Hepatocyte (in vitro differentiated cells): Measurements from ENCODE around the gene RPP30. TPM values are rescaled to one million over a fixed set of nuclear protein-coding genes. Genes with fewer than 3 reads are reported as not detected.

ENCODE experiments used
- DNase-seq: peaks from one replicate; pipeline ENCODE4 v3.0.0-alpha.2; 2016; ENCODE audit warnings: low spot score
- H2AFZ ChIP-seq: fragments of 200-600 bp; sonication (generic); 2 replicates; pipeline ENCODE4 v1.6.0; 2016; ENCODE audit warnings: antibody characterized with exemption, mild to moderate bottlenecking
- H3K27ac ChIP-seq: fragments of 200-600 bp; sonication (generic); 2 replicates; pipeline ENCODE4 v1.5.1; 2016; ENCODE audit warnings: mild to moderate bottlenecking
- H3K27me3 ChIP-seq: fragments of 200-600 bp; sonication (generic); 2 replicates; pipeline ENCODE4 v1.6.1; 2016
- H3K36me3 ChIP-seq: fragments of 200-600 bp; sonication (generic); replicated peaks from 2 replicates; pipeline ENCODE4 v1.5.1; 2016; ENCODE audit warnings: low read depth; ENCODE audit not compliant: insufficient read depth
- H3K4me1 ChIP-seq: fragments of 200-600 bp; sonication (generic); 2 replicates; pipeline ENCODE4 v1.5.1; 2016; ENCODE audit warnings: mild to moderate bottlenecking, moderate library complexity; ENCODE audit not compliant: insufficient read depth
- H3K4me2 ChIP-seq: fragments of 200-600 bp; sonication (generic); 2 replicates; pipeline ENCODE4 v1.6.0; 2016
- H3K4me3 ChIP-seq: fragments of 200-600 bp; sonication (generic); 2 replicates; pipeline ENCODE4 v1.5.1; 2016; ENCODE audit warnings: mild to moderate bottlenecking
- H3K79me2 ChIP-seq: fragments of 200-600 bp; sonication (generic); 2 replicates; pipeline ENCODE4 v1.6.0; 2017; ENCODE audit warnings: mild to moderate bottlenecking
- H3K9me2 ChIP-seq: fragments of 200-600 bp; sonication (generic); replicated peaks from 2 replicates; pipeline ENCODE4 v1.6.0; 2017; ENCODE audit warnings: mild to moderate bottlenecking; ENCODE audit not compliant: insufficient read depth
- H3K9me3 ChIP-seq: fragments of 200-600 bp; sonication (generic); 2 replicates; pipeline ENCODE4 v1.5.1; 2016; ENCODE audit warnings: low read depth, mild to moderate bottlenecking
- H4K20me1 ChIP-seq: fragments of 200-600 bp; sonication (generic); 2 replicates; pipeline ENCODE4 v1.6.0; 2016; ENCODE audit warnings: mild to moderate bottlenecking; ENCODE audit not compliant: insufficient read depth, poor library complexity, severe bottlenecking
- EZH2 ChIP-seq: fragments of 200-600 bp; sonication (generic); IDR thresholded peaks from 2 replicates; pipeline ENCODE4 v1.6.1; 2016; ENCODE audit warnings: antibody characterized with exemption, mild to moderate bottlenecking, borderline replicate concordance
- EZH2phosphoT487 ChIP-seq: fragments of 200-600 bp; sonication (generic); IDR thresholded peaks from one replicate; pipeline ENCODE4 v1.6.1; 2018; ENCODE audit warnings: antibody characterized with exemption, mild to moderate bottlenecking, low read depth, moderate library complexity; ENCODE audit not compliant: unreplicated experiment, severe bottlenecking
- WGBS: methylation state at CpG from one replicate; pipeline ENCODE4 v1.1.6; 2016; ENCODE audit warnings: low lambda C conversion rate; ENCODE audit errors: missing lambda C conversion rate; 5-methylcytosine and 5-hydroxymethylcytosine counted together
- polyA plus RNA-seq: library from polyadenylated mRNA; unstranded; fragments of >200 nt; fragmentation: Nextera tagmentation; extraction: Ambion mirVana; gene quantifications from 2 replicates; pipeline ENCODE4 v1.2.1, GENCODE V29; 2016
- small RNA-seq: library from RNA; depleted of rRNA; stranded (forward); fragments of <200 nt; gene quantifications from one replicate; pipeline ENCODE3, GENCODE V24; 2014
- total RNA-seq: library from RNA; depleted of rRNA; stranded (reverse); fragments of >200 nt; gene quantifications from 2 replicates; pipeline ENCODE4 v1.2.3, GENCODE V29; 2014
- TF ChIP-seq, protein P1 (sequence below): fragments of 200-600 bp; sonication (generic); IDR thresholded peaks from 2 replicates; pipeline ENCODE4 v1.5.1; 2016; ENCODE audit warnings: antibody characterized with exemption, mild to moderate bottlenecking; ENCODE audit not compliant: poor library complexity

RPP30 gene
- total and polyA plus RNA-seq, 2 experiments from 2014 or later = 33.1 to 38.6 TPM

DNA sequence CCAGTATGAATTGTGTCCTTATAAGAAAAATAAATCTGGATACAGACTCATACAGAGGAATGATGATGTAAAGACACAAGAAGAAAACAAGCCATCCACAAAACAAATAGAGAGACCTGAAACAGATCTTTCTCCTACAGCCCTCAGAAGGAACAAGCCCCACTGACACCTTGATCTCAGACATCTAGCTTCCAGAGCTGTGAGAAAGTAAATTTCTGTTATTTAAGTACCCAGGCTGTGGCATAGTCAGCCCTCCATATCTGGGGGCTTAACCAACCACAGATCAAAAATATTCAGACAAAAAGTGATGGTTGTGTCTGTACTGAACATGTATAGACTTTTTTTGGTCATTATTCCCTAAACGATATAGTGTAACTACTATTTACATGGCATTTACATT, 73.0 kb downstream of the RPP30 start:
- 48% methylated on average over 1 of the region's 1 CpG for WGBS

DNA sequence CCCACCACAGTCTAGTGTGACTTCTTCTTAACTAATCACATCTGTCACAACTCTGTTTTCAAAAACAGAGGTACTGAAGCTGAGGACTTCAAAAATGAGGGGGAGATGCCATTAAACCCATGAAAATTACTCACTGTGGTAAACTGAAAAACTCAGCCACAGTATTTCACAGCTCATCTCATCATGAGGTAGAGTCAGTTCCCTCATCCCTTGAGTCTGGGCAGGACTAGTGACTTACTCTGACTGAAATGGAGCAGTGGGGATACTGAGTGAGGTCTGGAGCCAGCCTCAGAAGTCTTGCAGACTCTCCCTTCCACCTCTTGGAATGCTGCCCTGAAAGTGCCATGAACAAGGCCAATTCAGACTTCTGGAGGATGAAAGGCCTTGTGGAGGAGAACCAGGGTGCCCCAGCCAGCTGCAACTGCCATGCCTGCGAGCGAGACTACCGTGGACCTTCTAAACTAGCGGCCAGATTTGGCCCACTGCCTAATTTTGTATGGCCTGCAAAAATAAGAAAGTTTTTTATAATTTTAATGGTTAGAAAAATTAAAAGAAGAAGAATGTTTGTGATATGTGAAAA, 73.8 kb downstream of the RPP30 start:
- no peak for TF ChIP-seq EZH2
- TF ChIP-seq EZH2phosphoT487 = no peak
- TF ChIP-seq, protein P1, sequence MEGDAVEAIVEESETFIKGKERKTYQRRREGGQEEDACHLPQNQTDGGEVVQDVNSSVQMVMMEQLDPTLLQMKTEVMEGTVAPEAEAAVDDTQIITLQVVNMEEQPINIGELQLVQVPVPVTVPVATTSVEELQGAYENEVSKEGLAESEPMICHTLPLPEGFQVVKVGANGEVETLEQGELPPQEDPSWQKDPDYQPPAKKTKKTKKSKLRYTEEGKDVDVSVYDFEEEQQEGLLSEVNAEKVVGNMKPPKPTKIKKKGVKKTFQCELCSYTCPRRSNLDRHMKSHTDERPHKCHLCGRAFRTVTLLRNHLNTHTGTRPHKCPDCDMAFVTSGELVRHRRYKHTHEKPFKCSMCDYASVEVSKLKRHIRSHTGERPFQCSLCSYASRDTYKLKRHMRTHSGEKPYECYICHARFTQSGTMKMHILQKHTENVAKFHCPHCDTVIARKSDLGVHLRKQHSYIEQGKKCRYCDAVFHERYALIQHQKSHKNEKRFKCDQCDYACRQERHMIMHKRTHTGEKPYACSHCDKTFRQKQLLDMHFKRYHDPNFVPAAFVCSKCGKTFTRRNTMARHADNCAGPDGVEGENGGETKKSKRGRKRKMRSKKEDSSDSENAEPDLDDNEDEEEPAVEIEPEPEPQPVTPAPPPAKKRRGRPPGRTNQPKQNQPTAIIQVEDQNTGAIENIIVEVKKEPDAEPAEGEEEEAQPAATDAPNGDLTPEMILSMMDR = no peak
- no peaks in the 10 kb centered on the region for H3K27me3 ChIP-seq
- H3K27ac ChIP-seq = no peak overlapping the region
- no peaks in the 10 kb centered on the region for H3K36me3 ChIP-seq
- WGBS = 89% methylated on average over 4 of the region's 4 CpGs
- no peak overlapping the region for H2AFZ ChIP-seq
- H3K79me2 ChIP-seq = no peaks in the 10 kb centered on the region
- no peaks in the 10 kb centered on the region for H3K9me3 ChIP-seq
- H4K20me1 ChIP-seq = no peaks in the 10 kb centered on the region
- no peaks in the 10 kb centered on the region for H3K9me2 ChIP-seq
- no peaks in the 10 kb centered on the region for H3K4me1 ChIP-seq
- H3K4me2 ChIP-seq = no peak overlapping the region
- DNase-seq = no peak
- H3K4me3 ChIP-seq = no peak overlapping the region

More for the DNA sequence above, 73.0 kb downstream of the RPP30 start:
- no peaks in the 10 kb centered on the region for H3K36me3 ChIP-seq
- H3K4me1 ChIP-seq = no peaks in the 10 kb centered on the region
- no peaks in the 10 kb centered on the region for H4K20me1 ChIP-seq
- H3K4me3 ChIP-seq = no peak overlapping the region
- H3K27ac ChIP-seq = no peak overlapping the region
- no peaks in the 10 kb centered on the region for H3K79me2 ChIP-seq
- no peaks in the 10 kb centered on the region for H3K9me2 ChIP-seq
- no peaks in the 10 kb centered on the region for H3K27me3 ChIP-seq
- TF ChIP-seq, protein P1 = no peak
- TF ChIP-seq EZH2 = no peak
- TF ChIP-seq EZH2phosphoT487 = no peak
- no peaks in the 10 kb centered on the region for H3K9me3 ChIP-seq
- H3K4me2 ChIP-seq = no peak overlapping the region
- H2AFZ ChIP-seq = no peak overlapping the region
- DNase-seq = no peak

DNA sequence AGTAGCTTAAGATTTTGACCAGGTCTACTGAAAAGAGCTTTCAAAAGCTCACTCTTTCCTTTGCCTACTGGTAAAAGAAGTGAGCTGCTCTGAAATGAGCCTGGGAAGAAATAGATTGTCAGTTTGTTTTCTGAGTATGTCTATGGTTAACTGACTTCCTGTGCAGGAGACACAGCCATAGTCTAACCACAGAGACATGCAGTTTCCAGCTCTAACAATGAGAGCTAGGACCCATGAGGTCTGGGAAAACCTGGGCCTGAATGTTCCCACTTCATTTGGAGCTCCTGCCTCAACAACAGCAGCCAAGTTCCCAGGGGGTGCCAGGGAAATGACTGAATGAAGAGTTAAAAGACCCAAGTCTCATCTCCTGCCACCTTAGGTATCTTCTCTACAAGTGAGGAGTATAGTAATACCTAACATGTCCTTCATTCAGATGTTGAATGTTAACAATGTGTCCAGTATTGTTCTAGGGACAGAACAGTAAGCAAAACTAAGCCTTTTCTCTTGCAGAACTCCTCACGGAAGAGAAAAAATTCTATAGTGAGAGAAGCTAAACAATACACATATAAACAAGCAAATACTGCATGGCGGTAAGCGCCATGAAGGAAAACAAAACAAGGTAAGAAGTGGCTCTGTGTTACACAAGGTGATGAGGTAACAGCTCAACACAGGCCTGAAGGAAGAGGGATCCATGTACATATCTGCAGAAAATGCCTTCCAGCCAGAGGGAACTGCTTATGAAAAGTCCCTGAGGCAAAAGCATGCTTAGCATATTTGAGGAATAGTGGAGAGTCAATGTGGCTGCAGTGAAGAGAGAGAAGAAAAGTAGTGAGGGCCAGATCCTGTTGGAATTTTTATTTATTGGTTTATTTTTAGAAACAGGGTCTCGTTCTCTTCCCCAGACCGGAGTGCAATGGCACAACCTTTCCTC, 75.5 kb downstream of the RPP30 start:
- Histone ChIP-seq H4K20me1 (no peaks in the 10 kb centered on the region), H3K9me2 (no peaks in the 10 kb centered on the region), H3K27me3 (no peaks in the 10 kb centered on the region), H3K36me3 (no peaks in the 10 kb centered on the region), H3K27ac (no peak overlapping the region), H3K4me1 (no peaks in the 10 kb centered on the region), H3K4me2 (no peak overlapping the region), H3K79me2 (no peaks in the 10 kb centered on the region), H3K9me3 (no peaks in the 10 kb centered on the region), H3K4me3 (no peak overlapping the region), H2AFZ (no peak overlapping the region)
- 79% methylated on average over 5 of the region's 5 CpGs for WGBS
- DNase-seq = no peak
- TF ChIP-seq, protein P1 = no peak
- TF ChIP-seq EZH2 = no peak
- TF ChIP-seq EZH2phosphoT487 = no peak

Small RNA genes within 50 kb of the gene (small RNA-seq; reads per million reads assigned to genes)
- gene RF00019 = not detected
- gene RNU6-740P = not detected

Other genes with a start within 250 kb of the RPP30 start
- gene HTR7, start 13.9 kb upstream of the RPP30 start, total RNA-seq = 1.6 and 1.8 TPM in 2 replicates
- 0.23 and 1.4 TPM in 2 replicates for gene HTR7, start 13.9 kb upstream of the RPP30 start, polyA plus RNA-seq
- 99.9 and 105 TPM in 2 replicates for gene ANKRD1, start 49.1 kb downstream of the RPP30 start, total RNA-seq
- 43.4 and 49.5 TPM in 2 replicates for gene ANKRD1, start 49.1 kb downstream of the RPP30 start, polyA plus RNA-seq